WTC11 (cell line): ENCODE results near the gene THEM5.

Experiments
- CTCF ChIP-seq: fragments of 200-600 bp; IDR thresholded peaks from 2 replicates; pipeline ENCODE4 v1.8.0; 2022; ENCODE audit warnings: antibody characterized with exemption
- FOXP4 ChIP-seq: sonication (generic); formaldehyde crosslinking; IDR thresholded peaks from 2 replicates; pipeline ENCODE4 v1.8.0; 2022; ENCODE audit warnings: mild to moderate bottlenecking, missing genetic modification reagents
- MAX ChIP-seq: sonication (generic); formaldehyde crosslinking; IDR thresholded peaks from 2 replicates; pipeline ENCODE4 v1.8.0; 2022; ENCODE audit warnings: mild to moderate bottlenecking, missing genetic modification reagents

GRCh38 chr1:151801310-151801820, 52.1 kb downstream of the THEM5 start:
- TF ChIP-seq MAX (CRISPR knock-in tag), result no peak
- TF ChIP-seq CTCF, result no peak
- TF ChIP-seq FOXP4 (CRISPR knock-in tag), result no peak
